ENCODE results near the gene SUGP2.
"Not testable (repeated sequence)": the region's sequence is repeated elsewhere in the genome, so short reads cannot be mapped to it uniquely, and the experiment has no call there.

The SUGP2 gene

DNA sequence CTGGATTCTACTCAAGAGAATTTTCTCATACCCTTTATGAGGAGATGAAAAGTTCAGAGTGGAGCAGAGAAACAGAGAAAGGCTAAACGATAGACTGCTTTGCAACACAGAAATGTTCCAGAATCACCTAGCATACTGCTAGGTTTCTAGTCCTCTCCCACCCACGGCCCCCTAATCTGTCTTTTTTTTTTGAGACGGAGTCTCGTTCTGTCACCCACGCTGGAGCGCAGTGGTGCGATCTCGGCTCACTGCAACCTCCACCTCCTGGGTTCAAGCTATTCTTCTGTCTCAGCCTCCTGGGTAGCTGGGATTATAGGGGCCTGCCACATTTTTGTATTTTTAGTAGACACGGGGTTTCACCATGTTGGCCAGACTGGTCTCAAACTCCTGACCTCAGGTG is 4.8 kb downstream of the SUGP2 start:
- DNase-seq, result no peak

DNA sequence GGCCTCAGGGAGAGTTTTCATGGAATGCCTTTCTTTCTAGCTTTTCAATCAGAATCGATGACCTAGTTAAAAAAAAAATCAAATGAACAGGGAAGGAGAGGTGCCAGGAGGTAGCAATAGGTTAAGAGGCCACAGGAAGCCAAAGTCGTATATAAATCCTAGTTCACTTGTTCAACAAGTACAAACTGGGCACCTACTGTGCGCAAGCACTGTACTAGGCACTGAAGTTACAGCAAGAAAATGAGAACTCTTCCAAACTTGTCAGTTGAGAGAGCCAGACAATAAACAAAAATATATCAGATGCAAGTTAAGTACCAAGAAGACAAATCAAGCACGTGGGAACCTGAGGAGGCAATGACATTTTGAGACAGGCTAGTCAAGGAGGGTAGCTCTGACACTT is 6.1 kb downstream of the SUGP2 start:
- no peak for DNase-seq

DNA sequence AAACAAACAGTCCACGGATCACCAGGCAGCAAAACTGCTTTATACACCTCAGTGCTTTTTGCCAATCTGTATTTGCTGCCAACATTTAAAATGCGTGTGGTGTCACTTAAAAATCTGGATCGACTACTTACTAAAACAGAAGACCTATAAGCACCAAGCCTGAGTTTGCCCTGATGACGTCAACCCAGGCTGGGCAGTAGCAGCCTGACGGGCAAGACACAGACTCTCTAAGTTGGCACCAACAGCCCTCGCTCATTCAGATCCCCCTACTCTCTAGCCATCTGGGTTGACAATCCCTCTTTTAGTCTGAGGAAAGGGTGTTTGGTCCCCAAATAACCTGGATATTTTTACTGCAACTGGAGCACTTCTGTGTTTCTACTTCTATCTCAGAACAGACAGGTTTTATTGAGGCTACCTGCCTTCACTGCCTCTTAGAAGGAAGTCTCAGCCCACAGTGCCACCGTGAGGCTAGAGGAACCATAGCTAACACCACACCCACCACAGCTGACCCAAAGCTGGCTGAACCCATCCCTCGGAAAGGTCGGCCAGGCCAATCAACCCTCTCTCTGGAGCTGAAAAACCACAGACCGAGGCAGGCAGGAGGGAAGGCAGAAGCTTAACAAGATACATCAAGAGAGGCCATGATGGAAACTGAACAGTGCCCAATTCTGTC is 6.9 kb downstream of the SUGP2 start:
- no peak for DNase-seq

GRCh38 chr19:19025861-19026260 is 7.5 kb downstream of the SUGP2 start:
- no peak for DNase-seq

DNA sequence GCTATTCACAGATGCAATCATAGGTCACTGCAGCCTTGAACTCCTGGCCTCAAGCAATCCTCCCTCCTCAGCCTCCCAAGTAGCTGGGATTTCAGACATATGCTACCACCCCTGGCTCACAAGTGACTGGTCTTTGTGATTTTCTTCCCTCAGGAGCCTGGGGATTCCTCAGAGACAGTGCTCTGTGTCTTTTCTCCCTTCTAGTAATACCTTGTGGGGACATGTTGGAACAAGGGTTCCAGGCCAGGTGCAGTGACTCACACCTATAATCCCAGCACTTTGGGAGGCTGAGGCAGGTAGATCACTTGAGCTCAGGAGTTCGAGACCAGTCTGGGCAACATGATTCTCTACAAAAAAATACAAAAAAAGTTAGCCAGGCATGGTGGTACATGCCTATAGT is 9.9 kb downstream of the SUGP2 start:
- not testable (repeated sequence) for DNase-seq

DNA sequence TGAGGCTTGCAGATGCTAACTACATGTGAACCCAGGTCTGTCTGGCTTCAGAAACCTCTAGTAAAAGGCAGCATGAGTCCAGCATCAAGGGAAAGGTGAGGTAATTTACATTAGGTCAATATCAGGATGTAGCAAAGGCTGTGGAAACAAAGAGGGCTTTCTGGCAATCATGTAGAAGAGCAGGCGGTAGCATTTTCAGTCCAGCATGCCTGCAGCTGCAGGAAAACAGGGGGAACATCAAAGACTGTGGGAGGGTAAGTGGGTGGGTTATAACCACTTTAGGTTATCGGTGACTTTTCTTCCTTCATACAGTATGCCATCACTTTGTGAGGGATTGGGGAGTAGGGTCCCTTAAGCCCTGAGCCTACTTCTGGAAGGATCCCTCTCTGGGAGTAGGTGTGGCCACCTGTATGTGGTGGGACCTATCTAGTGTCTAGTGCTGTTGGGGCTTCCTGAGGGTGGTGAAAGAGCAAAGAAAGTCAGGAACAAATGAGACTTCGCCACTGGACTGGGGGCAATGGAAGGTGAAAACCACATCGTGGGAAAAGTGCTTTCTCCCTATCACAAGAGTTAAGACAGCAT is 10.8 kb downstream of the SUGP2 start:
- no peak for DNase-seq

GRCh38 chr19:19021115-19021514 is 12.2 kb downstream of the SUGP2 start:
- no peak for DNase-seq

GRCh38 chr19:19010551-19010950 is 22.8 kb downstream of the SUGP2 start:
- no peak for DNase-seq

DNA sequence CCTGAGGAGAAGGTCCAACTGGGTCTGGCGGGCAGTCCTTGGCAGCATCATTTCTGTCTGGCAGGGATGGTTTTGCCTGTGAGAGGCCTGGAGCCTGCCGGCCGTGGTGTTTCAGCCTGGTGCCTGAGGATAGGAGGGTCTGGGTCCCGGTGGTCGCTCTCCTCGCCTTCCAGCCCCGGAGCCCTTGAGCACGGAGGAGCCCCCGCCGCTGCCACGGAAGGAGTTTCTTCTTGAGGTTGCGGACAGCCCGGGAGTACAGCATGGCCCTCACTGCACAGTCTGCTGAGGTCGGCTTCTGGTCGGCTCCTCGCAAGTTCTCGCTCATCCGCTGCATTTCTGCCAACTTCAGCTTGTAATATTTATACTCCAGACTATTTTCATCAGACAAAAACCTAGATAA is 23.4 kb downstream of the SUGP2 start:
- DNase-seq, result no peak

DNA sequence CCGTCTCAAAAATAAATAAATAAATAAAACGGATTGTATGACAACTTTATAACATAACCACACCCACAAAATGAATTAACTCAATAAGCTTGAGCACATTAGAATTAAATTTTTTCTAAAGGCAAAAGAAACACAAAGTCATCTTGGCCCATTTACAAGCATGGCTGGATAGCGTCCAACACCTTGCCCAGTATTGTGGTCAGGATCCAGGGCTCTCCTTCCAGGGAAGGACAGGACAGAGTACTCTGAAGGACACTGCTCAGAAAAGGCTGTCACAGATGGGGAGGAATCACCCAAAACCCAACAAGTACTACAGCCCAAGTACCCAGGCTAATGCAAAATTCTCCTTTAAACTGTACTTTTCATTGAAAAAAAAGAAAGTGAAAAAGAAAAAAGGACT is 27.1 kb downstream of the SUGP2 start:
- DNase-seq, result no peak

DNA sequence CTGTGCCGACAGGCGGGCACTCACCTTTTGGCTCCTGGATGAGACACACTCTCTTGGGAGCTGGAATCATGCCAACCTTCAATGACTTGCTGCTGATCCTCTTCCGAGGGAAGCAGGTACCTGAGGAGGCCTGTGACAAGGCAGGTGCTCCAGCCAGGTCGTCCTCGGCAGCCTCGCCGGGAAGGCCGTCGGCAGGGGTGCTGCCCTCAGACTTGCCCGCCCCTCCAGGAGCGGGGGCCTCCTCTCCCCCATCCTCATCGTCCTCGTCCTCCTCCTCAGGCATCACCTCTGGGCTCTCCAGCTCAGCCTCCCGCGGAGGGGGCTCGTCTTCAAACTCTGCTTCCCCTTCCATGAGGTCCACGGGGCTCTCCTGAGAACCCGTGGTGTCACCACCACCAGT is 29.2 kb downstream of the SUGP2 start:
- no peak for DNase-seq

- no peak for DNase-seq
These were observed 33.3 kb downstream of the SUGP2 start for GRCh38 chr19:18999896-19000620.

DNA sequence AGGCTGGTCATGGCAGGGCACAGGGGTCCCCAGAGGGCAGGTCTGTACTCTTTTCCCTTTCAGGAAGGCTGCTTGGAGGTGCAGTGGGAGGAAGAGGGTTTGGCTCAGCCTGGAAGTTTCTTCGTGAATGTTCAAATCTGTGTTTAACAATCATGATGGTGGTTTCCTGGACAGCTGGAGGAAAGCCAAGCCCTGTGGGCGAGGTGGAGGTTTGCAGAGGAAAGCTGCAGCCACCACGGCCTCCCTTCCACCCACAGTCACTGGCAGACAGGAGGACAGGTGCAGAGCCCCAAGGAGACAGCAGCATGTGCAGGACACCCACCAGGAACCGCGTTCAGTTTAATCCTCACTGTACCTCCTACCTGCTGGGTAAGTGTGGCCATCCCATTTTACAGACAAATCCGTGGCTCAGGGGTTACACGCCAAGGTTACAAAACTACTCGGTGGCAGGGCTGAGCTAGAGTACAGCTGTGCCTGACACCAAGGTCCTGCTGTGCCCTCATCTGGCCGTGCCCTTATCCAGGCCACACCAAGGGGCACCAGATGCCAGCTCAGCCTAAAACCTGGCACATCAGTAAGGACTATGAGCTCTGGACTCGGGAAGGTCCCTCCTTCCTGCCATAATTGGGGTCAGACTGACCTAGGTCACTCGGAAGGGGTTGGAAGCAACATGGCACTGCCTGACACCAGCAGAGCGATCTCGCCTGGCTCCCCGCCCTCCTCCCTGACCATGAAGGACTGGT is 34.1 kb downstream of the SUGP2 start:
- no peak for DNase-seq

DNA sequence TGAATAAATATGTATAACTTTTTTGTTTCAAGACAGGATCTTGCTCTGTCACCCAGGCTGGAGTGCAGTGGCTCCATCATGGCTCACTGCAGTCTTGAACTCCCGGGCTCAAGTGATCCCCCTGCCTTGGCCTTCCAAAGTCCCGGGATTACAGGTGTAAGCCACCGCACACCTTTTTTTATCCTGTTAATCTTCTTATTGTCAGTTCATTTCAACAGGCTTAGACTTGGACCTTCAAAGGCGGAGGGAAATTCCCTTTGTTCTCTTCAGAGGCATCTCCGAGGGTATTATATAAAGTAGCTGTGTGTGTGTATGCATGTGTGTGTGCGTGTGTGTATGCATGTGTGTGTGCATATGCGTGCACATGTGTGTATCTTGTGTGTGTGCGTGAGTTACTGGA is 35.0 kb downstream of the SUGP2 start:
- DNase-seq, result no peak

GRCh38 chr19:18996796-18997394 is 36.4 kb downstream of the SUGP2 start:
- no peak for DNase-seq

DNA sequence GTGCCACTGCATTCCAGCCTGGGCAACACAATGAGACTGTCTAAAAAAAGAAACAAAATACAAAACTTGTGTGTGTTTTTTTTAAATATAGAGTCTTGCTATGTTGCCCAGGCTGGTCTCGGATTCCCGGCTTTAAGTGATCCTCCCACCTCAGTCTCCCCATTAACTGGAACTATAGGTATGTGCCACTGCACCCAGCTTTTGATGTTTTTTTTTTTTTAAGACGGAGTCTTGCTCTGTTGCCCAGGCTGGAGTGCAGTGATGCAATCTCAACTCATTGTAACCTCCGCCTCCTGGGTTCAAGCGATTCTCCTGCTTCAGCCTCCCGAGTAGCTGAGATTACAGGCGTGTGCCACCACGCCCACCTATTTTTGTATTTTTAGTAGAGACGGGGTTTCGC is 37.0 kb downstream of the SUGP2 start:
- DNase-seq, result no peak

- no peak for DNase-seq
These were observed 37.5 kb downstream of the SUGP2 start for GRCh38 chr19:18995804-18996241.

- no peak for DNase-seq
These were observed 40.2 kb downstream of the SUGP2 start for GRCh38 chr19:18993115-18993514.

DNA sequence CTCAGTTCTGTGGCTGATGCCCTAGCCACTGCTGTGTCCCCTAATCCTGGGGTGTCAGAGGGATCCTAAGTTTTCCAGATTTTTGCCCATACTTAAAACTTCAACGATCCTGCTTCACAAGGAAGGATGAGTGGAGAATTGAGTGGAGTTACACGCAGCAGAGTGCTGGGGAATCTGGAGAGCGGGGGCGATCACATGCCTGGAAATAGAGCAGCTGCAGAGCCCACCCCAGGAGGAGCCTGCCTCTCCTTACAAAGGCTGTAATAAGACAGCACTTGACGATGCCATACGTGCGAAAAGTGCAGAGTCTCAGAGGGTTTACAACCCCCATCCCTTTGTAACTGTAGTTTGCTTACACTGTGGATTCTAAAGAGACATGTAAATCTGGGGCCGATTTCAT is 40.6 kb downstream of the SUGP2 start:
- no peak for DNase-seq

GRCh38 chr19:18991468-18991867 is 41.8 kb downstream of the SUGP2 start:
- DNase-seq, result no peak

- no peak for DNase-seq
These were observed 42.3 kb downstream of the SUGP2 start for GRCh38 chr19:18991006-18991405.

DNA sequence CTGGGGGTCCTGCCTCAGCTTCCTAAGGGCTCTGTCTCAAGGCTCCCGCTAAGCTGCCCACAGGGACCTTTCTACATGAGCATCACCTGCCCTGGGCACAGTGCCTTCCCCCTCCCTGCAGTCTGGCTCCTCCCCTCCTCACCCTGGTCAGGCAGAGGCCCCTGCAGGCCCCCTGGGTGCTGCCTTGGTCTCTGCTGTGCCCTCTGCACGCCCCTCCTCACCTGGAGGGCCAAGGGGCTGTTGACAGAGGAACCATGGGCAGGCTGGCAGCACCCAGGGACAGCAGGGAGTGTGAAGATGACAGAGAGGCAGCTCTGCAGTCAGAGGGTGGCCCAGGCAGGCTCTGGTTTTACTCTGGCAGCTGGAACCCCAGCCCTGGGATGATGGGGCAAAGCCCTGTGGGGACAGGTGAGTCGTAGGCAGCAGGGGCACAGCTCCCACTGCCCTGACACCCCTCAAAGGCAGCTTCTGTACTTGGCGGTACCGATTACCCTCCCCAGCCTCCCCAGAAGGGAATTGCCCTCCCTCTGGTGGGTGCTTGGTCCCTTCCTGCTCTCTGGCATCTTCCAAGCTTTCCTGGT is 43.1 kb downstream of the SUGP2 start:
- no peak for DNase-seq

DNA sequence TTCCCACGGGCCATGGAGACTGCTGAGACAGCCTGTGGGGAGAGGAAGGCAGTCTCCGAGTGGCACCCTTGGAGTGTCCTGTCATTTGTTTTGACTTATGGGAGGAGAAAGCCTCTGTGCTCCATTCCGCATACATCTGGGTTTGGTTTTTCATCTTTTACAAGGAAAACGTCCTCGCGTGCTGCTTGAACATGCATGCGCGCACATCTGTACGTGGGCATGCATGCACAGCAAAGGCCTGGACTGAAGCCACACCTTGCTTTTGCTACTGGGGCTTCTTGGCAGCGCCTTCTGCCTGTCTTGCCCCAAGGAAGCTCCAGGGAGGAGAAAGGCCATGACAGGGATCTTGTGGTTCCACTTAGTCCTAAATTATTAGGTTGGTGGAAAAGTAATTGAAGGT is 44.0 kb downstream of the SUGP2 start:
- no peak for DNase-seq

Measured in NCI-H1930 (cell line).